Transverse colon (tissue), 3 donors: ENCODE results near the gene HMCN1.

Experiments
- POLR2A ChIP-seq: fragments of 450-650 bp; IDR thresholded peaks from one replicate; pipeline ENCODE4 v1.6.1; 2016; ENCODE audit warnings: antibody characterized with exemption, mild to moderate bottlenecking, moderate library complexity
- POLR2AphosphoS5 ChIP-seq, 3 donors: sonication (generic); formaldehyde crosslinking; IDR thresholded peaks; one replicate each; pipeline ENCODE4 v1.6.1; 2016; ENCODE audit warnings: antibody characterized with exemption in 3 of 3

DNA sequence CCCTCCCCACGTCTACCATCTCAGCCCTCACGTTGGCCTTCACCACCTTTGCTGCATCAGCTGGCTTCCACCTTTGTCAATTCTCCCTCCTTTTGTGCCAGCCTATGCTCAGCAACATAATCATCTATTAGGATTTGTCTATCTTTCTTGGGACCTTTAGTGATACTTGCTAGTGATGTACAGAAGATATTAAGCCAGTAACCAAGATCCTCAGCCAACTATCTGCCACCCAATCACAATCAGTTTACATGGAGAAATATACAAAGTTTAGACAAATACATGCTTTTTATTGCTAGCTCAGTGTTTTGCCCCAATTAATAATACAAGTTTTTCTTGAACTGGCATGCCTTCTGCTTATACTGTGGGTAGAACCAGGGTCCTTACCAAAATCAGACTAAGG, 468.6 kb downstream of the HMCN1 start:
- TF ChIP-seq POLR2AphosphoS5 (IDR thresholded peaks at IDR 0.05): no peak
- no peak for TF ChIP-seq POLR2A
